NCI-H345 treated with DMSO at 0.1 percent for 48 hours (cell line): ENCODE measurements around the gene AGAP5.
"Not testable (repeated sequence)": the region's sequence is repeated elsewhere in the genome, so short reads cannot be mapped to it uniquely, and the experiment has no call there.

Source experiments
- DNase-seq: peaks from one replicate; lab custom pipeline; 2025; ENCODE audit not compliant: unreplicated experiment; lab: John Stamatoyannopoulos, UW

Gene AGAP5

GRCh38 chr10:73697675-73698159 is at the start of gene AGAP5:
TSS of gene AGAP5 (minus strand) at chr10:73698109. CDS start at chr10:73697755, 354 bp downstream.
- DNase-seq: not testable (repeated sequence)

- no peak for DNase-seq
Measured at GRCh38 chr10:73746721-73747120, 48.8 kb upstream of the AGAP5 start.

GRCh38 chr10:73744664-73744975 is 46.7 kb upstream of the AGAP5 start:
- no peak for DNase-seq

- peak; percentile 87 for DNase-seq
Measured at GRCh38 chr10:73743905-73744663, 46.2 kb upstream of the AGAP5 start, which contains the start of gene SEC24C. TSS of gene SEC24C (plus strand) at chr10:73744372. CDS start at chr10:73746833, 2,461 bp downstream.

GRCh38 chr10:73743327-73743904 is 45.5 kb upstream of the AGAP5 start:
- no peak for DNase-seq

- no peak for DNase-seq
Measured at GRCh38 chr10:73742454-73742734, 44.5 kb upstream of the AGAP5 start.

GRCh38 chr10:73740501-73741254 is 42.8 kb upstream of the AGAP5 start:
- not testable (repeated sequence) for DNase-seq

- no peak for DNase-seq
Measured at GRCh38 chr10:73734796-73735305, 36.9 kb upstream of the AGAP5 start.

- no peak for DNase-seq
Measured at GRCh38 chr10:73734028-73734720, 36.3 kb upstream of the AGAP5 start.

- no peak for DNase-seq
Measured at GRCh38 chr10:73732931-73733623, 35.2 kb upstream of the AGAP5 start.

- no peak for DNase-seq
Measured at GRCh38 chr10:73732426-73732825, 34.5 kb upstream of the AGAP5 start.

- DNase-seq: no peak
Measured at GRCh38 chr10:73731588-73732375, 33.9 kb upstream of the AGAP5 start.

GRCh38 chr10:73730153-73730906 is 32.4 kb upstream of the AGAP5 start:
- peak; percentile 44 for DNase-seq

GRCh38 chr10:73729781-73730152 is 31.9 kb upstream of the AGAP5 start:
- DNase-seq: not testable (repeated sequence)

- DNase-seq: no peak
Measured at GRCh38 chr10:73723516-73723915, 25.6 kb upstream of the AGAP5 start.

GRCh38 chr10:73720561-73720960 is 22.7 kb upstream of the AGAP5 start:
- not testable (repeated sequence) for DNase-seq

- no peak for DNase-seq
Measured at GRCh38 chr10:73717556-73717955, 19.6 kb upstream of the AGAP5 start.

GRCh38 chr10:73716251-73716650 is 18.3 kb upstream of the AGAP5 start:
- no peak for DNase-seq
